ENCODE results near the gene SNAPC5.
"Not testable (repeated sequence)": the region's sequence is repeated elsewhere in the genome, so short reads cannot be mapped to it uniquely, and the experiment has no call there.

Gene SNAPC5

GRCh38 chr15:66489179-66489791 lies 8.3 kb downstream of the SNAPC5 start:
- no peak for DNase-seq

- DNase-seq, result no peak
These were observed 9.0 kb downstream of the SNAPC5 start for GRCh38 chr15:66488525-66488924.

GRCh38 chr15:66486887-66487286 lies 10.7 kb downstream of the SNAPC5 start:
- no peak for DNase-seq

- no peak for DNase-seq
These were observed 12.9 kb downstream of the SNAPC5 start for GRCh38 chr15:66484539-66485112.

GRCh38 chr15:66483131-66483566 lies 14.4 kb downstream of the SNAPC5 start:
- no peak for DNase-seq

- no peak for DNase-seq
These were observed 15.0 kb downstream of the SNAPC5 start for GRCh38 chr15:66482539-66482938.

GRCh38 chr15:66481107-66481856 lies 16.3 kb downstream of the SNAPC5 start:
- DNase-seq, result no peak

- DNase-seq, result no peak
These were observed 17.3 kb downstream of the SNAPC5 start for GRCh38 chr15:66480267-66480666.

GRCh38 chr15:66477011-66477410 lies 20.6 kb downstream of the SNAPC5 start:
- DNase-seq, result no peak

- no peak for DNase-seq
These were observed 21.0 kb downstream of the SNAPC5 start for GRCh38 chr15:66476535-66476934.

- no peak for DNase-seq
These were observed 22.6 kb downstream of the SNAPC5 start for GRCh38 chr15:66474963-66475362.

GRCh38 chr15:66474135-66474534 lies 23.4 kb downstream of the SNAPC5 start:
- DNase-seq, result no peak

- DNase-seq, result peak; percentile 50 to 77
These were observed 25.2 kb downstream of the SNAPC5 start for GRCh38 chr15:66472176-66472999.

- DNase-seq, result not testable (repeated sequence)
These were observed 26.7 kb downstream of the SNAPC5 start for GRCh38 chr15:66470825-66471224.

- not testable (repeated sequence) for DNase-seq
These were observed 30.2 kb downstream of the SNAPC5 start for GRCh38 chr15:66467162-66468040.

GRCh38 chr15:66465294-66465693 lies 32.3 kb downstream of the SNAPC5 start:
- not testable (repeated sequence) for DNase-seq

GRCh38 chr15:66462627-66463026 lies 34.9 kb downstream of the SNAPC5 start:
- DNase-seq, result no peak

- DNase-seq, result no peak
These were observed 35.6 kb downstream of the SNAPC5 start for GRCh38 chr15:66461917-66462316.

- not testable (repeated sequence) for DNase-seq
These were observed 36.3 kb downstream of the SNAPC5 start for GRCh38 chr15:66461294-66461693.

GRCh38 chr15:66459818-66460615 lies 37.5 kb downstream of the SNAPC5 start:
- DNase-seq, result no peak

- DNase-seq, result no peak
These were observed 41.4 kb downstream of the SNAPC5 start for GRCh38 chr15:66456211-66456610.
